Left lung (tissue), 10 donors: ENCODE measurements around the gene FMNL1. TPM values are rescaled to one million over a fixed set of nuclear protein-coding genes. Genes with fewer than 3 reads are reported as not detected.

Source experiments
- ATAC-seq: fragments of 200-7000 bp; cut with Tn5 transposase; one replicate; pipeline ENCODE4 v1.9.1; 2020; ENCODE audit warnings: moderate library complexity
- DNase-seq, 4 donors: peaks; one replicate each; pipeline ENCODE4 v3.0.0-alpha.2; 2013 to 2020
- H3K27ac ChIP-seq, 2 donors: fragments of 200-600 bp; sonication (generic) in 1 of 2; one replicate each; pipeline versions ENCODE4 v1.5.0 to v1.8.0; 2020 to 2021
- H3K27me3 ChIP-seq, 2 donors: fragments of 200-600 bp; sonication (generic) in 1 of 2; one replicate each; pipeline versions ENCODE4 v1.5.0 to v1.8.0; 2020 to 2021
- H3K36me3 ChIP-seq, 2 donors: fragments of 200-600 bp; sonication (generic) in 1 of 2; one replicate each; pipeline versions ENCODE4 v1.5.0 to v1.8.0; 2020 to 2021
- H3K4me1 ChIP-seq, 2 donors: fragments of 200-600 bp; one replicate each; pipeline ENCODE4 v1.8.0; 2021
- H3K4me3 ChIP-seq, 2 donors: fragments of 200-600 bp; sonication (generic) in 1 of 2; one replicate each; pipeline versions ENCODE4 v1.5.0 to v1.8.0; 2020 to 2021; ENCODE audit warnings: mild to moderate bottlenecking in 1 of 2
- H3K9me3 ChIP-seq, 2 donors: fragments of 200-600 bp; sonication (generic) in 1 of 2; one replicate each; pipeline versions ENCODE4 v1.5.0 to v1.8.0; 2020 to 2021
- intact Hi-C, 2 donors: fragments of 100-400 bp; cut with DNase I; formaldehyde crosslinking; loops; one replicate each; pipeline versions ENCODE4 v1.11.2 to v1.14.2; 2022
- polyA plus RNA-seq, 6 donors: library from polyadenylated mRNA; unstranded; fragments of 120-200 nt; gene quantifications; one replicate each; pipeline ENCODE4 v1.2.1, GENCODE V29; 2013; ENCODE audit not compliant: insufficient read length in 6 of 6
- total RNA-seq, 2 donors: library from RNA; stranded (reverse); fragmentation: NEBNext Ultra II Directional; extraction: Animal tissue kit (Norgen Biotek cat#: 25700); gene quantifications; one replicate each; pipeline ENCODE4 v1.2.1, GENCODE V29; 2021
- TF ChIP-seq, protein P1 (sequence below), 2 donors: fragments of 200-600 bp; sonication (generic) in 1 of 2; IDR thresholded peaks; one replicate each; pipeline versions ENCODE4 v1.5.0 to v1.8.0; 2021; ENCODE audit warnings: antibody characterized with exemption in 2 of 2
- donor health status: DM: no; HTN: yes; CAD: no.
- donor health status: DM: no; HTN: no; CAD: no.

FMNL1 gene
- total and polyA plus RNA-seq, 8 donors: 6.9 to 118 (median 9.2) TPM

DNA sequence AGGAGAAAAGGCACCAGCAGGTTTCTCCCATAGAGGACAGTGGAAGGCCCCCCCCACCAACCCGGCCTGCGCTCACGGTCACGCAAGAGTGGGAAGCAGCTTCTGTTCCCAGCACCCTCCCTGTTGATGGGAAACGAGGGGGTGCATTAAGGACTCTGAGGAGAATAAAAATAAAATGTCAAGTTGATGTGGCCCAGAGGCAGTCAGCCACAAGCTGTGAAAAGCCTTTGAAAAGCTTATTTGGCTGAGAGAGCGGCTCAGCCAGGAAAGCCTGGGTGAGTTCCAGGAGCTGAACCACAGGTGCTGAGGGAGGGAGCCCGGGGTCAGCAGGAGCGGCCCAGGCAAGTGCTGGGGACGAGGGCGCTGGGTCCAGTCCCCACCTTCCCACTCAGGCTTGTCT is 67.1 kb downstream of the FMNL1 start:
- Histone ChIP-seq H3K4me3 (no peak overlapping the region), H3K27me3 (no peaks in the 10 kb centered on the region), H3K27ac (peak overlapping the region in 1 of 2 donors; percentile 44), H3K4me1 (peaks cover 31 to 50% of the 10 kb centered on the region in 2 donors), H3K36me3 (peaks cover 0 to 63% of the 10 kb centered on the region in 2 donors), H3K9me3 (no peaks in the 10 kb centered on the region)
- DNase-seq: peak in 1 of 4 donors; percentile 71
- TF ChIP-seq, protein P1, sequence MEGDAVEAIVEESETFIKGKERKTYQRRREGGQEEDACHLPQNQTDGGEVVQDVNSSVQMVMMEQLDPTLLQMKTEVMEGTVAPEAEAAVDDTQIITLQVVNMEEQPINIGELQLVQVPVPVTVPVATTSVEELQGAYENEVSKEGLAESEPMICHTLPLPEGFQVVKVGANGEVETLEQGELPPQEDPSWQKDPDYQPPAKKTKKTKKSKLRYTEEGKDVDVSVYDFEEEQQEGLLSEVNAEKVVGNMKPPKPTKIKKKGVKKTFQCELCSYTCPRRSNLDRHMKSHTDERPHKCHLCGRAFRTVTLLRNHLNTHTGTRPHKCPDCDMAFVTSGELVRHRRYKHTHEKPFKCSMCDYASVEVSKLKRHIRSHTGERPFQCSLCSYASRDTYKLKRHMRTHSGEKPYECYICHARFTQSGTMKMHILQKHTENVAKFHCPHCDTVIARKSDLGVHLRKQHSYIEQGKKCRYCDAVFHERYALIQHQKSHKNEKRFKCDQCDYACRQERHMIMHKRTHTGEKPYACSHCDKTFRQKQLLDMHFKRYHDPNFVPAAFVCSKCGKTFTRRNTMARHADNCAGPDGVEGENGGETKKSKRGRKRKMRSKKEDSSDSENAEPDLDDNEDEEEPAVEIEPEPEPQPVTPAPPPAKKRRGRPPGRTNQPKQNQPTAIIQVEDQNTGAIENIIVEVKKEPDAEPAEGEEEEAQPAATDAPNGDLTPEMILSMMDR (IDR thresholded peaks at IDR 0.05): no peak
- peak; percentile 50 for ATAC-seq
- intact Hi-C loops: no loop called here

DNA sequence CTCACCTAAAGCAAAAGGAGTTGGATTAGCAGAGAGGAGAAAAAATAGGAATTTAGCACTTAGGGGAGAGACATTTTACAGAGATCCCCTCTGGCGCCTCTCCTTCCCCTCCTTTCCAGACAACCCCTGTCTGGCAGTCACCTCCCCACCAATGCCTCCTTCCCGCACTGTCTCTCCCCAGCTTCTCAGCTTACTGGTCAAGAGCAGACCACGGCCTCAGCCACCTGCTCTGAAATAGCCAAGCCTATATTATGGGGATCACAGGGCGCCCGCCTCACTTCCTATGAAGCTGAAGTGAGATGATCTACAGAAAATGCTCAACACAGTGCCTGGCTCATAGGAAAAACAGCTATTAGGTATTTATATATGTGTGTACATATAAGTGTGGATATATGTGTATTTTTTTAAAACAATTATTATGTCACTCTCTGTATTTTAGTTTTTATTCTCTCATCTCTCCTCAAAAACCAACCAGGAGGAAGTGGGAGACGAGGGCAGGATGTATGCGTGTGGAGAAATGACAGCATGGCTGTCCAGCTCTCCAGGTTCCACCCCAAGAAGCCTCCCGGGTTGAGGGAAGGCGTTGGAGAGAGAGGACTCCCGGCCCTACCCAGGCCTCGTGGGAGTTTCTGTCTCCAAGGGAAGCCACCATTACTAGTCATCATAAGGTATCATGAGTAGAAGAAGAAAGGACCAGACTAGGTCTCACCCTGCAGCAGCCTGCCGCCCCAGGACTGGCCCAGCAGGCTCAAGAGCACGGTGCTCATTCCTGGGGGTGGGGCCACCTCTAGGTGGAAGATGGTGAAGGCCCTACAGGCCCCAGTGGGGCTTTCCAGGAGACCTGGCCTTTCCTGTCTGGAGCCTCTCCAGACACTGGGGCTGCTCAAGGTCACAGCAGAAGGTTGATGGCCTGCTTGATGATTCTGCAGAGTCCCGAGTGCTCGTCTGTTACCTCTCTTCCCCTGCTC is 67.9 kb downstream of the FMNL1 start:
- DNase-seq (peak in 2 of 4 donors; percentile 63 to 73), ATAC-seq (peak; percentile 44)
- peaks cover 38 to 58% of the 10 kb centered on the region in 2 donors for H3K4me1 ChIP-seq

DNA sequence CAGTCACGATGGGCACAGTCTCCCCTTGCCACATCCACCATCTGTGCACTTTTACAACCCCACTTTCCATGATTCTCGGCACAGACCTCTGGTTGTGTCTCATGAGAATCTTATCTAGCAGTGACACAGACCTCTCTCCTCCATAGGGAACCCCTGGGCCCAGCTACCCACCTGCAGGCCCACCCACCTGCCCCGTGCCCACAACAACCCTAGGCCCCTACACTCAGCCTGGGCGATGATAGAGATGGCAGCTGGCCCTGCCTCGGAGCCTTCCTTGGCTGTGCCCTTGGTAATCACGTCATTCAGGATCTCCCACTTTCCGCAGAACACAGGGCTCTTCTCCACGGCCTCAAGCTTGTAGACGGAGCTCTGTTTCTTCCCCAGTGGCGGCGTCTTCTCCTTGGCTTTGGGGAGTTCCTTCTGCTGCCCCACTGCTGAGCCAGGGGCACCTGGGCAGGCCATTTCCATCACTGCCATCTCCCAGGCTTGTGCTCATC is 68.6 kb downstream of the FMNL1 start:
- intact Hi-C loops: no loop called here

More for the DNA sequence above, 67.9 kb downstream of the FMNL1 start:
- Histone ChIP-seq H3K9me3 (no peaks in the 10 kb centered on the region), H3K4me3 (no peak overlapping the region), H3K36me3 (peaks cover 0 to 55% of the 10 kb centered on the region in 2 donors), H3K27me3 (no peaks in the 10 kb centered on the region), H3K27ac (no peak overlapping the region)
- intact Hi-C loops: no loop called here
- TF ChIP-seq, protein P1 (IDR thresholded peaks at IDR 0.05): no peak

DNA sequence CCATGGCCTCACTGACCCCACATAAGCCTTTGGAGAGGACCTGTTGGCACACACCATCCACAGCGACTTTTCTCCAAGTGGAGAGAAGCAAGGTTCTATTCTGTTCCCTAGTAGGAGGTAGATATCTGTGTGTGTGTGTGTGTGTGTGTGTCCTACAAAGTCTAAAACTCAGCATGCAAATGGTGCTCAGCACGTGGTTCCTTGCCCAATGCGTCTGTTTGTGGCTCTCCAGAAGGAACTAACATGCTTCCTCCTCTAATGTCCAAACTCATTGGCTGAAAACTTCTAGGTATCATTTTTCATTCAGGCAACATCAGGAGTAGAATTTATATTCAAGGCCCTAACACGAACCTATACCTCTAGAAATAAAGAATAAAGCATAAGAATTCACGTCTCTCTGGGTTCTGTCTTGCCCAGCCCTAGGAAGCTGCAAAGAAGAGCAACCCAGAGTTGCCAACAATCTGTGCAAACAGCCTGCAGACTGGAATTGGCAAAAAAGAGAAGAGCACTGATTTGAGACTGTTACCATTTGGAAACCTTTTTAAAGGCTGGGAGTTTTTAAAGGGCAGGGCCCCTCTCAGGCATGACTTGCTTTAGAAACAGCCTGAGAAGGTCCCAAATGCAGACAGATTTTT is 69.6 kb downstream of the FMNL1 start:
- peak in 1 of 4 donors; percentile 74 for DNase-seq
- H3K4me3 ChIP-seq: no peak overlapping the region
- peak overlapping the region; percentile 28 to 50 for H3K27ac ChIP-seq
- TF ChIP-seq, protein P1 (IDR thresholded peaks at IDR 0.05): no peak
- no peaks in the 10 kb centered on the region for H3K27me3 ChIP-seq
- peaks cover 53 to 75% of the 10 kb centered on the region in 2 donors for H3K4me1 ChIP-seq
- no peak for ATAC-seq
- intact Hi-C loops: no loop called here
- H3K9me3 ChIP-seq: no peaks in the 10 kb centered on the region
- peaks cover 0 to 38% of the 10 kb centered on the region in 2 donors for H3K36me3 ChIP-seq

More for the DNA sequence above, 68.6 kb downstream of the FMNL1 start:
- TF ChIP-seq, protein P1 (IDR thresholded peaks at IDR 0.05): no peak
- DNase-seq (no peak), ATAC-seq (no peak)
- H3K27me3 ChIP-seq: no peaks in the 10 kb centered on the region
- H3K4me3 ChIP-seq: no peak overlapping the region
- H3K9me3 ChIP-seq: no peaks in the 10 kb centered on the region
- H3K4me1 ChIP-seq: peaks cover 45 to 65% of the 10 kb centered on the region in 2 donors
- H3K27ac ChIP-seq: no peak overlapping the region
- H3K36me3 ChIP-seq: peaks cover 0 to 48% of the 10 kb centered on the region in 2 donors
